B cell (primary cell): Measurements from ENCODE around the gene TRPC1. TPM values are rescaled to one million over a fixed set of nuclear protein-coding genes. Genes with fewer than 3 reads are reported as not detected.
"Not testable (repeated sequence)": the region's sequence is repeated elsewhere in the genome, so short reads cannot be mapped to it uniquely, and the experiment has no call there.

ENCODE experiments used
- ATAC-seq: fragments of 200-7000 bp; cut with Tn5 transposase; one replicate; pipeline ENCODE4 v1.10.0; 2021; ENCODE audit warnings: low read depth, mild to moderate bottlenecking, moderate number of reproducible peaks, moderate library complexity
- CTCF ChIA-PET: fragments of 350-600 bp; sonication (Branson Sonifier 250); formaldehyde crosslinking; loops from one replicate; lab custom pipeline; 2021; ENCODE audit warnings: antibody characterized with exemption, inconsistent platforms; lab: Charles Lee
- POLR2A ChIA-PET: fragments of 350-600 bp; sonication (Branson Sonifier 250); formaldehyde crosslinking; loops from one replicate; lab custom pipeline; 2021; ENCODE audit warnings: antibody characterized with exemption; lab: Charles Lee
- DNase-seq: peaks from one replicate; pipeline ENCODE4 v3.0.0; 2013
- H2AFZ ChIP-seq: 2 replicates; pipeline ENCODE4 v1.6.1; 2012; ENCODE audit warnings: mild to moderate bottlenecking, low read depth, low read length; ENCODE audit not compliant: insufficient read depth, poor library complexity, severe bottlenecking
- H3K27ac ChIP-seq, 2 donors: 1 replicate in 1 of 2; 2 replicates in 1 of 2; pipeline ENCODE4 v1.5.1; 2012 to 2013; ENCODE audit warnings: low read length in 2 of 2, mild to moderate bottlenecking in 2 of 2, moderate library complexity in 1 of 2
- H3K27me3 ChIP-seq, 4 experiments: fragments of 200-600 bp in 1 of 4; sonication (generic) in 1 of 4; replicated peaks in 1 of 4; 1 replicate in 2 of 4; 2 replicates in 2 of 4; pipeline versions ENCODE4 v1.6.1 to v1.7.0; 2013 to 2016; ENCODE audit warnings: low read length in 3 of 4, mild to moderate bottlenecking in 2 of 4, mixed read lengths in 1 of 4, moderate library complexity in 1 of 4; ENCODE audit not compliant: insufficient read depth in 4 of 4, control insufficient read depth in 3 of 4; ENCODE audit errors: control extremely low read depth in 1 of 4
- H3K36me3 ChIP-seq, 2 experiments: replicated peaks in 1 of 2; 1 replicate in 1 of 2; 2 replicates in 1 of 2; pipeline versions ENCODE4 v1.6.1 to v1.7.1; 2013; ENCODE audit warnings: low read length in 1 of 2; ENCODE audit not compliant: insufficient read depth in 2 of 2, control insufficient read depth in 1 of 2; ENCODE audit errors: control extremely low read depth in 1 of 2, extremely low read depth in 1 of 2
- H3K4me1 ChIP-seq, 2 donors: fragments of 200-600 bp in 1 of 2; sonication (generic) in 1 of 2; 1 replicate in 1 of 2; 2 replicates in 1 of 2; pipeline versions ENCODE4 v1.5.1 to v1.6.1; 2013 to 2017; ENCODE audit warnings: low read length in 2 of 2; ENCODE audit not compliant: control insufficient read depth in 2 of 2, insufficient read depth in 2 of 2
- H3K4me2 ChIP-seq: replicated peaks from 2 replicates; pipeline ENCODE3; 2012; ENCODE audit warnings: mild to moderate bottlenecking, low read depth, low read length; ENCODE audit not compliant: poor library complexity, severe bottlenecking
- H3K4me3 ChIP-seq, 5 experiments: fragments of 200-600 bp in 1 of 5; sonication (generic) in 1 of 5; 1 replicate in 3 of 5; 2 replicates in 2 of 5; pipeline versions ENCODE4 v1.5.1 to v1.7.0; 2011 to 2016; ENCODE audit warnings: low read length in 4 of 5, mild to moderate bottlenecking in 4 of 5, low read depth in 2 of 5, control low read depth in 1 of 5, moderate library complexity in 1 of 5; ENCODE audit not compliant: insufficient read depth in 1 of 5; ENCODE audit errors: control extremely low read depth in 1 of 5, extremely low read depth in 1 of 5
- H3K79me2 ChIP-seq: fragments of 200-600 bp; sonication (generic); one replicate; pipeline ENCODE4 v1.6.0; 2016; ENCODE audit warnings: low read length; ENCODE audit not compliant: control insufficient read depth, insufficient read depth
- H3K9ac ChIP-seq: fragments of 200-600 bp; sonication (generic); 2 replicates; pipeline ENCODE4 v1.6.1; 2017; ENCODE audit warnings: mild to moderate bottlenecking, low read length, moderate library complexity
- H3K9me3 ChIP-seq, 3 donors: one replicate each; pipeline versions ENCODE4 v1.6.1 to v1.7.1; 2013; ENCODE audit warnings: low read length in 2 of 3; ENCODE audit not compliant: control insufficient read depth in 2 of 3, insufficient read depth in 1 of 3; ENCODE audit errors: control extremely low read depth in 1 of 3
- H4K20me1 ChIP-seq: 2 replicates; pipeline ENCODE4 v1.6.0; 2012; ENCODE audit warnings: mild to moderate bottlenecking, low read length; ENCODE audit not compliant: insufficient read depth, control insufficient read depth, poor library complexity, severe bottlenecking
- H3K27ac Mint-ChIP-seq: one replicate; pipeline ENCODE4 v1.8.0; 2021; ENCODE audit warnings: mixed read lengths
- H3K27me3 Mint-ChIP-seq: one replicate; pipeline ENCODE4 v1.8.0; 2021; ENCODE audit warnings: mixed read lengths
- H3K4me1 Mint-ChIP-seq: one replicate; pipeline ENCODE4 v1.8.0; 2021; ENCODE audit warnings: mixed read lengths
- H3K4me3 Mint-ChIP-seq: one replicate; pipeline ENCODE4 v1.8.0; 2021; ENCODE audit warnings: mixed read lengths
- H3K9me3 Mint-ChIP-seq: one replicate; pipeline ENCODE4 v1.8.0; 2022; ENCODE audit warnings: mixed read lengths; ENCODE audit not compliant: insufficient read depth
- CTCF ChIP-seq: fragments of 200-600 bp; IDR thresholded peaks from one replicate; pipeline ENCODE4 v1.8.0; 2022; ENCODE audit warnings: antibody characterized with exemption, mild to moderate bottlenecking
- EZH2 ChIP-seq: IDR thresholded peaks from 2 replicates; pipeline ENCODE4 v1.6.1; 2012; ENCODE audit warnings: borderline replicate concordance, low read depth, mild to moderate bottlenecking, moderate library complexity, low read length; ENCODE audit not compliant: insufficient read depth, poor library complexity, severe bottlenecking
- WGBS: methylation state at CpG from one replicate; pipeline ENCODE4 v1.1.5; 2013; ENCODE audit warnings: missing lambda C conversion rate; ENCODE audit not compliant: insufficient coverage; 5-methylcytosine and 5-hydroxymethylcytosine counted together
- intact Hi-C: fragments of 100-400 bp; cut with micrococcal nuclease; formaldehyde crosslinking; loops from one replicate; pipeline ENCODE4 v1.10.0; 2022
- polyA plus RNA-seq: library from polyadenylated mRNA; depleted of rRNA; stranded (reverse); fragments of >200 nt; gene quantifications from 2 replicates; pipeline ENCODE4 v1.2.3, GENCODE V29; 2012
- total RNA-seq, 2 donors: library from RNA; stranded (reverse); fragments of 120-200 nt in 1 of 2; gene quantifications; 1 replicate in 1 of 2; 2 replicates in 1 of 2; pipeline versions ENCODE4 v1.2.3 to v1.2.4, GENCODE V29; 2013 to 2022

TRPC1 gene
- total and polyA plus RNA-seq, 2 donors (not counting 1 experiment from before 2014, with no cell fraction given): 2.0 to 3.8 TPM

GRCh38 chr3:142709207-142709606 lies 14.6 kb upstream of the TRPC1 start:
- no peak for TF ChIP-seq CTCF
- TF ChIP-seq EZH2: no peak
- DNase-seq (no peak), ATAC-seq (no peak)
- Histone ChIP-seq H3K27me3 (no peaks in the 10 kb centered on the region), H3K79me2 (no peaks in the 10 kb centered on the region), H4K20me1 (no peaks in the 10 kb centered on the region), H3K27ac (no peak overlapping the region), H3K9ac (no peak overlapping the region), H3K36me3 (no peaks in the 10 kb centered on the region), H3K9me3 (no peaks in the 10 kb centered on the region), H3K4me2 (no peak overlapping the region), H3K4me1 (no peaks in the 10 kb centered on the region), H3K4me3 (no peak overlapping the region), H2AFZ (no peak overlapping the region)
- H3K27me3 Mint-ChIP-seq: peaks cover 12% of the 10 kb centered on the region
- H3K27ac Mint-ChIP-seq: no peak overlapping the region
- ChIA-PET POLR2A (interaction anchor here (1.2 kb wide), 1 partner anchor 14 kb away, joined by 3 read pairs; the partner anchor contains the start of gene TRPC1), CTCF (no interaction called here)
- intact Hi-C loops: no loop called here
- no peaks in the 10 kb centered on the region for H3K9me3 Mint-ChIP-seq
- H3K4me3 Mint-ChIP-seq: no peak overlapping the region
- H3K4me1 Mint-ChIP-seq: no peaks in the 10 kb centered on the region
- 94% methylated on average over 5 of the region's 5 CpGs for WGBS

GRCh38 chr3:142714882-142715281 lies 9.0 kb upstream of the TRPC1 start:
- H3K79me2 ChIP-seq, H3K36me3 ChIP-seq, H3K4me3 Mint-ChIP-seq, H3K27ac ChIP-seq, intact Hi-C loops, H3K9me3 ChIP-seq, DNase-seq, H4K20me1 ChIP-seq, H3K9ac ChIP-seq, H3K9me3 Mint-ChIP-seq, H3K4me1 ChIP-seq, H2AFZ ChIP-seq, H3K4me3 ChIP-seq, H3K27ac Mint-ChIP-seq, ATAC-seq, H3K27me3 ChIP-seq, H3K4me2 ChIP-seq, CTCF ChIA-PET, H3K4me1 Mint-ChIP-seq, POLR2A ChIA-PET: not testable (repeated sequence)
- peaks cover 37% of the 10 kb centered on the region for H3K27me3 Mint-ChIP-seq
- WGBS: 97% methylated on average over 3 of the region's 3 CpGs
